Gastroesophageal sphincter (tissue), 4 donors: ENCODE data around the gene TPST2. TPM values are rescaled to one million over a fixed set of nuclear protein-coding genes. Genes with fewer than 3 reads are reported as not detected.

Experiments used
- ATAC-seq: fragments of 150-250 bp; one replicate; pipeline ENCODE4 v1.9.1; 2016; ENCODE audit warnings: mild to moderate bottlenecking, moderate library complexity
- H3K27ac ChIP-seq, 4 donors: fragments of 200-600 bp; sonication (generic) in 3 of 4; 1 replicate in 3 of 4; 2 replicates in 1 of 4; pipeline ENCODE4 v1.5.1; 2016 to 2019
- H3K27me3 ChIP-seq: fragments of 200-600 bp; sonication (generic); one replicate; pipeline ENCODE4 v1.5.1; 2019
- H3K36me3 ChIP-seq, 2 donors: fragments of 200-600 bp; sonication (generic); one replicate each; pipeline ENCODE4 v1.5.1; 2019; ENCODE audit warnings: control low read depth in 1 of 2
- H3K4me1 ChIP-seq, 3 donors: fragments of 200-600 bp; sonication (generic); 1 replicate in 2 of 3; 2 replicates in 1 of 3; pipeline ENCODE4 v1.5.1; 2016 to 2019; ENCODE audit warnings: control low read depth in 2 of 3
- H3K4me3 ChIP-seq, 2 donors: fragments of 200-600 bp; sonication (generic); one replicate each; pipeline ENCODE4 v1.5.1; 2019; ENCODE audit warnings: mild to moderate bottlenecking in 1 of 2, moderate library complexity in 1 of 2
- H3K9me3 ChIP-seq, 3 donors: fragments of 200-600 bp; sonication (generic); one replicate each; pipeline ENCODE4 v1.5.1; 2017 to 2019; ENCODE audit warnings: control low read depth in 2 of 3
- EP300 ChIP-seq: sonication (generic); formaldehyde crosslinking; IDR thresholded peaks from one replicate; pipeline ENCODE4 v1.6.1; 2017; ENCODE audit warnings: antibody characterized with exemption, mild to moderate bottlenecking
- POLR2A ChIP-seq, 2 donors: fragments of 450-650 bp; IDR thresholded peaks; one replicate each; pipeline ENCODE4 v1.6.1; 2017; ENCODE audit warnings: antibody characterized with exemption in 2 of 2, mild to moderate bottlenecking in 2 of 2, moderate library complexity in 1 of 2
- POLR2AphosphoS5 ChIP-seq: sonication (generic); formaldehyde crosslinking; IDR thresholded peaks from one replicate; pipeline ENCODE4 v1.6.1; 2017; ENCODE audit warnings: antibody characterized with exemption
- WGBS, 2 donors: methylation state at CpG; one replicate each; pipeline ENCODE4 v1.1.5; 2018; ENCODE audit warnings: low coverage in 1 of 2; 5-methylcytosine and 5-hydroxymethylcytosine counted together
- total RNA-seq, 4 donors: library from RNA; depleted of rRNA; stranded (reverse); fragments of >200 nt; gene quantifications; one replicate each; pipeline ENCODE4 v1.1.0, GENCODE V29; 2016
- TF ChIP-seq, protein P1 (sequence below), 4 experiments: fragments of 200-600 bp in 2 of 4; fragments of 450-650 bp in 2 of 4; sonication (generic) in 1 of 4; IDR thresholded peaks; one replicate each; pipeline ENCODE4 v1.5.1; 2017 to 2019; ENCODE audit warnings: antibody characterized with exemption in 4 of 4, mild to moderate bottlenecking in 2 of 4, moderate library complexity in 2 of 4

The TPST2 gene
- total RNA-seq, 4 donors from 2014 or later, result 16.8 to 27.7 (median 21.0) TPM

DNA sequence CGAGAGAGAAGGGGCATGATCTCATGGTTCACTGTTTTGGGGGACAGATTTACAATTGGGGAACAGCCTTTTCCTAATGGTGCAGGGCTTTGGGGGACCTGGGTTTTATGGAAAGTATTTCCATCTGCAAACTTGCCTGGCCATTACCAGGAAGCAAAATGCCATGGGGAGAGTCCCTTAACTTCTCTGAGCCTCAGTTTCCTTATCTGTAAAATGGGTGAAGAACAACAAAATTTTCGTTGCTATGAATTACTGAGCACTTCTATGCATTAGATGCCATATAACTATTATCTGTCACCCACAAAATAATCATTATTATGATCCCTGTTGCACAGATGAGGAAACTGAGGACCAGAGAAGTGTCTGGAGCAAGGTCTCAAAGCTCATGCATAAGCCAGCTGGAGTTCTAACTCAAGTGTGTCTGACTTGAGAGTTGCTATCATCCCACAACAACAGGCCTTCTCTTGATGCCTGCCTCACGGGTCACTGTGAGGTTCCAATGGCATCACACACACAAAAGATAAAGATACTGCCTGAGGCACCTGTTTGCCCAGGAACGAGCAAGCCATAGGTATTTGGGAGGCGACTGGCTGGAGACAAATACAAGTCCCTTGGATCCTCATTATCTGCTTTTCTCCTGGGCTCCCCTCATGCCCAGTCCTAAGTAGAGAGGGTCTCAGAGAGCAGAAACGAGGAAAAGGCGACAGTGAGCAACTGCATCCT lies 15.8 kb downstream of the TPST2 start:
- H3K9me3 ChIP-seq, result no peaks in the 10 kb centered on the region
- no peaks in the 10 kb centered on the region for H3K36me3 ChIP-seq
- no peaks in the 10 kb centered on the region for H3K4me1 ChIP-seq
- ATAC-seq, result no peak
- WGBS, 2 donors, result 69 to 72% methylated on average over 3 to 5 of the region's 7 CpGs
- H3K27ac ChIP-seq, result no peak overlapping the region
- no peak overlapping the region for H3K4me3 ChIP-seq
- TF ChIP-seq POLR2AphosphoS5 (no peak), POLR2A (IDR thresholded peaks at IDR 0.05) (no peak), EP300 (no peak)
- TF ChIP-seq, protein P1, sequence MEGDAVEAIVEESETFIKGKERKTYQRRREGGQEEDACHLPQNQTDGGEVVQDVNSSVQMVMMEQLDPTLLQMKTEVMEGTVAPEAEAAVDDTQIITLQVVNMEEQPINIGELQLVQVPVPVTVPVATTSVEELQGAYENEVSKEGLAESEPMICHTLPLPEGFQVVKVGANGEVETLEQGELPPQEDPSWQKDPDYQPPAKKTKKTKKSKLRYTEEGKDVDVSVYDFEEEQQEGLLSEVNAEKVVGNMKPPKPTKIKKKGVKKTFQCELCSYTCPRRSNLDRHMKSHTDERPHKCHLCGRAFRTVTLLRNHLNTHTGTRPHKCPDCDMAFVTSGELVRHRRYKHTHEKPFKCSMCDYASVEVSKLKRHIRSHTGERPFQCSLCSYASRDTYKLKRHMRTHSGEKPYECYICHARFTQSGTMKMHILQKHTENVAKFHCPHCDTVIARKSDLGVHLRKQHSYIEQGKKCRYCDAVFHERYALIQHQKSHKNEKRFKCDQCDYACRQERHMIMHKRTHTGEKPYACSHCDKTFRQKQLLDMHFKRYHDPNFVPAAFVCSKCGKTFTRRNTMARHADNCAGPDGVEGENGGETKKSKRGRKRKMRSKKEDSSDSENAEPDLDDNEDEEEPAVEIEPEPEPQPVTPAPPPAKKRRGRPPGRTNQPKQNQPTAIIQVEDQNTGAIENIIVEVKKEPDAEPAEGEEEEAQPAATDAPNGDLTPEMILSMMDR (IDR thresholded peaks at IDR 0.05), result no peak
- no peaks in the 10 kb centered on the region for H3K27me3 ChIP-seq

DNA sequence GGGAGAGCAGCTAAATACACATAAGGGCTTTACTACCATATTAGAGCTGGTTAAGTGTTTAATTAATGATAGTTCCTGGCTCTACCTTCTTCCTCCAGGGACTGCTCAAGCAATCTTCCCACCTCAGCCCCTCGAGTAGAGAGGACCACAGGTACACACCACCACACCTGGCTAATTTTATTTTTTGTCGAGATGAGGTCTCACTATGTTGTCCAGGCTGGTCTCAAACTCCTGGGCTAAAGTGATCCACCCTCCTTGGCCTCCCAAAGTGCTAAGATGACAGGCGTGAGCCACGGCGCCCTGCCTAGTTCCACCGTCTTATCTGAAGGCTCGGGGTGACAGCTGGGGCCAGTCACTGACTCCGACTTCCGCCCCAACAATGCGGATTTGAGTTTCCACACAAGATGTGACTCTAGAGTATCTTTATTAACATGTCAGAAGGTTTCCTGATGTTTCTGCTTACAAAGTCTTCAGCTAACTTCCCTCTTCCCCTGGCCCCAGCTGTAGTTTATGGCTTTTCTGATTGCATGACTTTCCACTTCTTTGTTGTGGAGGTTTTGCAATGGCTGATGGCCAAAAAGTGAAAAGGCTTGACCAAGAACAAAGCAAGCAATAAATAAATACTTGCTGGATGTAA lies 16.8 kb downstream of the TPST2 start:
- Histone ChIP-seq H3K36me3 (no peaks in the 10 kb centered on the region), H3K27ac (peak overlapping the region in 2 of 4 donors; percentile 19 to 24), H3K4me1 (no peaks in the 10 kb centered on the region), H3K9me3 (no peaks in the 10 kb centered on the region), H3K27me3 (no peaks in the 10 kb centered on the region), H3K4me3 (no peak overlapping the region)
- peak; percentile 43 for ATAC-seq
- WGBS, 2 donors, result 64% methylated on average over 10 of the region's 10 CpGs; no CpG with 5 or more reads in 1 of the 2 donors
- TF ChIP-seq EP300 (no peak), POLR2AphosphoS5 (no peak), POLR2A (IDR thresholded peaks at IDR 0.05) (no peak)
- TF ChIP-seq, protein P1 (IDR thresholded peaks at IDR 0.05), result no peak

- ATAC-seq, result no peak
- H3K9me3 ChIP-seq, result no peaks in the 10 kb centered on the region
- TF ChIP-seq POLR2A (IDR thresholded peaks at IDR 0.05) (no peak), POLR2AphosphoS5 (no peak), EP300 (no peak)
- TF ChIP-seq, protein P1 (IDR thresholded peaks at IDR 0.05), result no peak
- no peaks in the 10 kb centered on the region for H3K36me3 ChIP-seq
- H3K4me1 ChIP-seq, result no peaks in the 10 kb centered on the region
- H3K27me3 ChIP-seq, result no peaks in the 10 kb centered on the region
- no peak overlapping the region for H3K4me3 ChIP-seq
- no peak overlapping the region for H3K27ac ChIP-seq
- 85 to 86% methylated on average over 10 to 13 of the region's 13 CpGs for WGBS, 2 donors
Measured at GRCh38 chr22:26570864-26571525, 18.9 kb downstream of the TPST2 start.

DNA sequence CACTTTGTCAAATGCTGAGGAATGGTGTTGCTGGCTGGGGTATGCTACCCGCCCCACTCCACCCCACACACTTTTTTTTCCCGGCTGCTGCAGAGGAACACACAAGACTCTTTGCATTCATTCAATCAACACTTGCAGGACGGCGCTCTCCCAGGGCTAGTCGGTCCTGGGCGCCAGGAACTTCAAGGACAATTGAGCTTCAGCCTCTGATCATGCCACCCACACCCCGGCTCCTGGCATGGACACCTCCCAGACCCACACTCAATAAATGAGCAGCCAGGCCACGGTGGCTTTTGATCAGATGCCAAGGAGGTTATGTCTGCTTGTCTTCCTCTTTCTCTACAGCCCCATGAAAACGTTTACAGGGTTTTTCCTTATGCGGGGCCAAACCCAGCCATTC lies 19.8 kb downstream of the TPST2 start:
- no peak for ATAC-seq
- H3K27ac ChIP-seq, result no peak overlapping the region
- peaks cover 0 to 2% of the 10 kb centered on the region in 2 donors for H3K36me3 ChIP-seq
- 50 to 51% methylated on average over 6 to 7 of the region's 10 CpGs for WGBS, 2 donors
- no peaks in the 10 kb centered on the region for H3K9me3 ChIP-seq
- TF ChIP-seq EP300, result no peak
- TF ChIP-seq POLR2A (IDR thresholded peaks at IDR 0.05), result no peak
- TF ChIP-seq, protein P1 (IDR thresholded peaks at IDR 0.05), result no peak
- TF ChIP-seq POLR2AphosphoS5, result no peak
- no peaks in the 10 kb centered on the region for H3K27me3 ChIP-seq
- no peaks in the 10 kb centered on the region for H3K4me1 ChIP-seq
- H3K4me3 ChIP-seq, result no peak overlapping the region
